B cell (primary cell): Measurements from ENCODE around the gene BMPR1A.

ENCODE experiments used
- EZH2 ChIP-seq: IDR thresholded peaks from 2 replicates; pipeline ENCODE4 v1.6.1; 2012; ENCODE audit warnings: borderline replicate concordance, low read depth, mild to moderate bottlenecking, moderate library complexity, low read length; ENCODE audit not compliant: insufficient read depth, poor library complexity, severe bottlenecking
- TF ChIP-seq, protein P1 (sequence below): fragments of 200-600 bp; IDR thresholded peaks from one replicate; pipeline ENCODE4 v1.8.0; 2022; ENCODE audit warnings: antibody characterized with exemption, mild to moderate bottlenecking

- TF ChIP-seq, protein P1, sequence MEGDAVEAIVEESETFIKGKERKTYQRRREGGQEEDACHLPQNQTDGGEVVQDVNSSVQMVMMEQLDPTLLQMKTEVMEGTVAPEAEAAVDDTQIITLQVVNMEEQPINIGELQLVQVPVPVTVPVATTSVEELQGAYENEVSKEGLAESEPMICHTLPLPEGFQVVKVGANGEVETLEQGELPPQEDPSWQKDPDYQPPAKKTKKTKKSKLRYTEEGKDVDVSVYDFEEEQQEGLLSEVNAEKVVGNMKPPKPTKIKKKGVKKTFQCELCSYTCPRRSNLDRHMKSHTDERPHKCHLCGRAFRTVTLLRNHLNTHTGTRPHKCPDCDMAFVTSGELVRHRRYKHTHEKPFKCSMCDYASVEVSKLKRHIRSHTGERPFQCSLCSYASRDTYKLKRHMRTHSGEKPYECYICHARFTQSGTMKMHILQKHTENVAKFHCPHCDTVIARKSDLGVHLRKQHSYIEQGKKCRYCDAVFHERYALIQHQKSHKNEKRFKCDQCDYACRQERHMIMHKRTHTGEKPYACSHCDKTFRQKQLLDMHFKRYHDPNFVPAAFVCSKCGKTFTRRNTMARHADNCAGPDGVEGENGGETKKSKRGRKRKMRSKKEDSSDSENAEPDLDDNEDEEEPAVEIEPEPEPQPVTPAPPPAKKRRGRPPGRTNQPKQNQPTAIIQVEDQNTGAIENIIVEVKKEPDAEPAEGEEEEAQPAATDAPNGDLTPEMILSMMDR = no peak
- no peak for TF ChIP-seq EZH2
Measured at GRCh38 chr10:86878983-86879713, 122.7 kb downstream of the BMPR1A start.
